H7 (cell line): ENCODE data around the gene CHAC2. TPM values are rescaled to one million over a fixed set of nuclear protein-coding genes. Genes with fewer than 3 reads are reported as not detected.

ENCODE experiments used
- total RNA-seq: library from RNA; depleted of rRNA; stranded (reverse); fragments of >200 nt; shearing (Covaris generic); gene quantifications from 2 replicates; pipeline ENCODE4 v1.2.3, GENCODE V29; 2014; rRNA removed

Gene CHAC2
- total RNA-seq, 1 experiment from 2014 or later: 18.9 TPM

Other genes starting within 250 kb of the CHAC2 start
- gene ASB3, start 19.1 kb downstream of the CHAC2 start, total RNA-seq: 49.2 and 54.2 TPM in 2 replicates
- gene ERLEC1, start 19.2 kb downstream of the CHAC2 start, total RNA-seq: 31.0 and 44.0 TPM in 2 replicates
- gene GPR75, start 92.2 kb downstream of the CHAC2 start, total RNA-seq: 0.45 and 0.81 TPM in 2 replicates
- 57.9 and 71.4 TPM in 2 replicates for gene PSME4, start 203.2 kb downstream of the CHAC2 start, total RNA-seq